Activated CD4-positive, CD25-positive, alpha-beta regulatory T cell treated with anti-CD3 and anti-CD28 coated beads, Interleukin-2, amount 50 U/mL, for 16 hours (primary cell): ENCODE data around the gene ZCCHC17.
A peak's percentile ranks its signal among the peaks of the same experiment; 100 is the strongest.
"Not testable (repeated sequence)": the region's sequence is repeated elsewhere in the genome, so short reads cannot be mapped to it uniquely, and the experiment has no call there.

Experiments
- DNase-seq: peaks from one replicate; pipeline ENCODE4 v3.0.0-alpha.2; 2020; ENCODE audit warnings: low read depth, low spot score

The ZCCHC17 gene

GRCh38 chr1:31296486-31297276 is at the start of gene ZCCHC17, which contains the start of gene SNRNP40:
Gene ZCCHC17 (plus strand): TSS chr1:31297032. CDS start chr1:31310099, 13,067 bp downstream.
Gene SNRNP40 (minus strand): TSS chr1:31296788. CDS start chr1:31296751, 37 bp downstream.
- DNase-seq = peak; percentile 91

- no peak for DNase-seq
These were observed 48.6 kb upstream of the ZCCHC17 start for GRCh38 chr1:31248276-31248675.

- no peak for DNase-seq
These were observed 47.0 kb upstream of the ZCCHC17 start for GRCh38 chr1:31249854-31250253.

GRCh38 chr1:31257213-31257612 is 39.6 kb upstream of the ZCCHC17 start:
- DNase-seq = no peak

GRCh38 chr1:31258581-31258980 is 38.3 kb upstream of the ZCCHC17 start:
- no peak for DNase-seq

GRCh38 chr1:31259746-31260145 is 37.1 kb upstream of the ZCCHC17 start:
- DNase-seq = no peak

- DNase-seq = no peak
These were observed 34.9 kb upstream of the ZCCHC17 start for GRCh38 chr1:31261916-31262315.

- DNase-seq = not testable (repeated sequence)
These were observed 34.4 kb upstream of the ZCCHC17 start for GRCh38 chr1:31262393-31262792.

GRCh38 chr1:31263408-31263807 is 33.4 kb upstream of the ZCCHC17 start:
- no peak for DNase-seq

- DNase-seq = no peak
These were observed 31.9 kb upstream of the ZCCHC17 start for GRCh38 chr1:31264790-31265386.

- DNase-seq = no peak
These were observed 30.3 kb upstream of the ZCCHC17 start for GRCh38 chr1:31266547-31266946.

- DNase-seq = no peak
These were observed 24.5 kb upstream of the ZCCHC17 start for GRCh38 chr1:31272369-31272768.

GRCh38 chr1:31273619-31274018 is 23.2 kb upstream of the ZCCHC17 start:
- DNase-seq = no peak

GRCh38 chr1:31282426-31282825 is 14.4 kb upstream of the ZCCHC17 start:
- not testable (repeated sequence) for DNase-seq

GRCh38 chr1:31287791-31288190 is 9.0 kb upstream of the ZCCHC17 start:
- not testable (repeated sequence) for DNase-seq

- DNase-seq = no peak
These were observed 7.8 kb upstream of the ZCCHC17 start for GRCh38 chr1:31289021-31289420.

- DNase-seq = no peak
These were observed 852 bp upstream of the ZCCHC17 start for GRCh38 chr1:31295874-31296485.

GRCh38 chr1:31297277-31298247 is 730 bp downstream of the ZCCHC17 start:
- no peak for DNase-seq

GRCh38 chr1:31299365-31299764 is 2.5 kb downstream of the ZCCHC17 start:
- DNase-seq = no peak

- no peak for DNase-seq
These were observed 3.4 kb downstream of the ZCCHC17 start for GRCh38 chr1:31300193-31300592.

- no peak for DNase-seq
These were observed 6.0 kb downstream of the ZCCHC17 start for GRCh38 chr1:31302709-31303441.
